Activated T-cell treated with anti-CD3 and anti-CD28 coated beads for 24 hours (primary cell): ENCODE measurements around the gene CEP83.
"Not testable (repeated sequence)": the region's sequence is repeated elsewhere in the genome, so short reads cannot be mapped to it uniquely, and the experiment has no call there.

ENCODE experiments used
- DNase-seq: peaks from one replicate; pipeline ENCODE4 v3.0.0-alpha.2; 2020; ENCODE audit warnings: low read depth

CEP83 gene

GRCh38 chr12:94430304-94430703 lies 29.4 kb downstream of the CEP83 start:
- no peak for DNase-seq

GRCh38 chr12:94429633-94430032 lies 30.0 kb downstream of the CEP83 start:
- DNase-seq = no peak

- DNase-seq = no peak
Measured at GRCh38 chr12:94429191-94429590, 30.5 kb downstream of the CEP83 start.

- no peak for DNase-seq
Measured at GRCh38 chr12:94427501-94428381, 31.9 kb downstream of the CEP83 start.

GRCh38 chr12:94426049-94426448 lies 33.6 kb downstream of the CEP83 start:
- no peak for DNase-seq

- not testable (repeated sequence) for DNase-seq
Measured at GRCh38 chr12:94424830-94425229, 34.8 kb downstream of the CEP83 start.

GRCh38 chr12:94421868-94422740 lies 37.6 kb downstream of the CEP83 start:
- no peak for DNase-seq

- no peak for DNase-seq
Measured at GRCh38 chr12:94418517-94418916, 41.1 kb downstream of the CEP83 start.

- no peak for DNase-seq
Measured at GRCh38 chr12:94416613-94417012, 43.1 kb downstream of the CEP83 start.

GRCh38 chr12:94415066-94415465 lies 44.6 kb downstream of the CEP83 start:
- no peak for DNase-seq

- DNase-seq = no peak
Measured at GRCh38 chr12:94405413-94406116, 54.1 kb downstream of the CEP83 start.

- DNase-seq = no peak
Measured at GRCh38 chr12:94404854-94405253, 54.8 kb downstream of the CEP83 start.

- no peak for DNase-seq
Measured at GRCh38 chr12:94401326-94401725, 58.3 kb downstream of the CEP83 start.

- not testable (repeated sequence) for DNase-seq
Measured at GRCh38 chr12:94398685-94399084, 61.0 kb downstream of the CEP83 start.

GRCh38 chr12:94397401-94397800 lies 62.3 kb downstream of the CEP83 start:
- no peak for DNase-seq

GRCh38 chr12:94396014-94396413 lies 63.7 kb downstream of the CEP83 start:
- DNase-seq = not testable (repeated sequence)

GRCh38 chr12:94390130-94390485 lies 69.6 kb downstream of the CEP83 start:
- DNase-seq = no peak

- not testable (repeated sequence) for DNase-seq
Measured at GRCh38 chr12:94389482-94390129, 70.1 kb downstream of the CEP83 start.

GRCh38 chr12:94386422-94386821 lies 73.2 kb downstream of the CEP83 start:
- no peak for DNase-seq

GRCh38 chr12:94384030-94384429 lies 75.6 kb downstream of the CEP83 start:
- no peak for DNase-seq

- DNase-seq = no peak
Measured at GRCh38 chr12:94380507-94380906, 79.2 kb downstream of the CEP83 start.
